ENCODE measurements around the gene SAMD5. TPM values are rescaled to one million over a fixed set of nuclear protein-coding genes. Genes with fewer than 3 reads are reported as not detected.
A peak's percentile ranks its signal among the peaks of the same experiment; 100 is the strongest.

SAMD5 gene
- total RNA-seq, 1 donor from 2014 or later: 18.6 TPM

DNA sequence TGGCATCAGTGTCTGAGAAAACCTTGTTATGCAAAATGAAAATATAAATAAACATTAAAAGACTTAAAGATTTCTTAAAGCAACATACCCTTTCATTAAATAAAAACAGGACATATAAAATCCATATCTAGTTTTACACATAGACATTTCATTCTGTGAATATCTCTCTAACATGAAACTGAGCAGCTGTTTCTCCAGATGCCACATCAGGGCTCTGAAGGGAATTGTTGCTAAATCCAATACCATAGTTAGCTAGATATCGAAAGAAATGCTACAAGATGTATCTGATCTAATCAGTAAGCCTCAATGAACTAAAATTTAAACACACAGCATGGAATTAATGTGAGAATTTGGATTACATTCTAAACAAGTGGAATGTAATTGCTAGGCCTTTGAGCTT is 74.5 kb downstream of the SAMD5 start:
- Mint-ChIP-seq H3K4me1 (ENCODE audit: unreplicated experiment) (peaks cover 58% of the 10 kb centered on the region), H3K4me3 (ENCODE audit: unreplicated experiment) (no peak overlapping the region), H3K9me3 (ENCODE audit: unreplicated experiment) (no peaks in the 10 kb centered on the region), H3K27ac (ENCODE audit: unreplicated experiment) (no peak overlapping the region), H3K27me3 (ENCODE audit: unreplicated experiment) (no peaks in the 10 kb centered on the region), H3K36me3 (ENCODE audit: unreplicated experiment) (no peaks in the 10 kb centered on the region)
- DNase-seq (ENCODE audit: extremely low spot score, unreplicated experiment): no peak
- TF ChIP-seq, protein P1, sequence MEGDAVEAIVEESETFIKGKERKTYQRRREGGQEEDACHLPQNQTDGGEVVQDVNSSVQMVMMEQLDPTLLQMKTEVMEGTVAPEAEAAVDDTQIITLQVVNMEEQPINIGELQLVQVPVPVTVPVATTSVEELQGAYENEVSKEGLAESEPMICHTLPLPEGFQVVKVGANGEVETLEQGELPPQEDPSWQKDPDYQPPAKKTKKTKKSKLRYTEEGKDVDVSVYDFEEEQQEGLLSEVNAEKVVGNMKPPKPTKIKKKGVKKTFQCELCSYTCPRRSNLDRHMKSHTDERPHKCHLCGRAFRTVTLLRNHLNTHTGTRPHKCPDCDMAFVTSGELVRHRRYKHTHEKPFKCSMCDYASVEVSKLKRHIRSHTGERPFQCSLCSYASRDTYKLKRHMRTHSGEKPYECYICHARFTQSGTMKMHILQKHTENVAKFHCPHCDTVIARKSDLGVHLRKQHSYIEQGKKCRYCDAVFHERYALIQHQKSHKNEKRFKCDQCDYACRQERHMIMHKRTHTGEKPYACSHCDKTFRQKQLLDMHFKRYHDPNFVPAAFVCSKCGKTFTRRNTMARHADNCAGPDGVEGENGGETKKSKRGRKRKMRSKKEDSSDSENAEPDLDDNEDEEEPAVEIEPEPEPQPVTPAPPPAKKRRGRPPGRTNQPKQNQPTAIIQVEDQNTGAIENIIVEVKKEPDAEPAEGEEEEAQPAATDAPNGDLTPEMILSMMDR (IDR thresholded peaks at IDR 0.05): no peak

DNA sequence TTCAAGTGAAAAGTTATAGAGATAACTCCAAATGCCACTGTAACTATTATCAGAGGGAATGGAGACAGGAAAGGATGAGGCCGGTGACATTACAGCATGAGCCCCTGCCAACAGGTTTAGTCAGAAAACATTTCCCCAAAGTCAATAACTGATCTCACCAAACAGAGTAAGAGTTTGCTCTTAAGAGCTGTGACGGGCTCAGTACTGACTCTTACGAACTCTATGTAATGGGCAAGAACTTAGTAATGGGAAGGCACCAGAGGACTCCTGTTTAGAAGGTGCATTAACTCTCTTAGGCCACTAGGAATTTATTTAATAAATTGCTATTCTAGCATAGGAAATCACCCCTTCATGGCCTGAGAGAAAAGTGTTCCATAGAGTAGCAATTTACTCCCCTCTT is 76.8 kb downstream of the SAMD5 start:
- Mint-ChIP-seq H3K27ac (ENCODE audit: unreplicated experiment) (peak overlapping the region; percentile 81), H3K9me3 (ENCODE audit: unreplicated experiment) (no peaks in the 10 kb centered on the region), H3K4me3 (ENCODE audit: unreplicated experiment) (no peak overlapping the region), H3K36me3 (ENCODE audit: unreplicated experiment) (no peaks in the 10 kb centered on the region), H3K4me1 (ENCODE audit: unreplicated experiment) (peaks cover 48% of the 10 kb centered on the region), H3K27me3 (ENCODE audit: unreplicated experiment) (no peaks in the 10 kb centered on the region)
- DNase-seq (ENCODE audit: extremely low spot score, unreplicated experiment): no peak
- TF ChIP-seq, protein P1 (IDR thresholded peaks at IDR 0.05): no peak

DNA sequence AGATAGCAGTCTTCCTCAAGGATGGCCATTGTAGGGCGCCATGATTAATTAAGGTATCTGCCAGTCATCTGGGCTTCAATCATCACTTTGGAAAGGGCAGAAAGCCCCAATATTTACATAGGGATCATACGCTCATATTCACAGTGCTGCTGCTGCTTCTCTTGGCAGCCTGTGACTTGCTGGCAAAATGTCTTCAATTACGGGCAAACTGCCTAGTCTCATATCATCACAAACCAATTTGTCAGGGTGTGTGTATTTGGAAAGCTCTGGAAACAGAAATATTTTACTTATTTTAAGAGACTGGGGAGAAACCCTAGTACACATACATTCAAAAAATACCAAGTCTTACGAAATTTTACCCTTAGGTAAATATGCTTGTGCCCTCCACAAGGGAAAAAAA is 77.6 kb downstream of the SAMD5 start:
- TF ChIP-seq, protein P1 (IDR thresholded peaks at IDR 0.05): no peak
- Mint-ChIP-seq H3K9me3 (ENCODE audit: unreplicated experiment) (no peaks in the 10 kb centered on the region), H3K4me1 (ENCODE audit: unreplicated experiment) (peaks cover 45% of the 10 kb centered on the region), H3K36me3 (ENCODE audit: unreplicated experiment) (no peaks in the 10 kb centered on the region), H3K27ac (ENCODE audit: unreplicated experiment) (peak overlapping the region; percentile 81), H3K4me3 (ENCODE audit: unreplicated experiment) (no peak overlapping the region), H3K27me3 (ENCODE audit: unreplicated experiment) (no peaks in the 10 kb centered on the region)
- DNase-seq (ENCODE audit: extremely low spot score, unreplicated experiment): no peak

DNA sequence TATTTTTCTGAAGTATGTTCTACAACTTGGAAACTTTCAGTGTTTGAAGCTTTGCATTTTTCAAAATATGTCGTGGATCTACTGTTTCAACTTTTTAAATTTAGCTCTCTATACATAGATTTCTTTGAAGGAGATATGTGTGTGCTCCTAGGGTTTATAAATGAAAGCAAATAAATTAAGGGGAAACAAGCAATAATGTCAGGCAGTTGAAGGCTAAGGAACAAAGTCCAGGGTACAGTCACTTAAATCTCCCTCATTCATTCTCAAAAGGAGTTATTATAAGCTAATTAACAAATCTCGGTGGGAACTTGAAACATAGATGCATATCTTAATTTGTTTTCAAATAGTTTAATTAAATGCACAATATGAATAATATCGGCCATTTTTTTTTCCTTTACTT is 79.4 kb downstream of the SAMD5 start:
- TF ChIP-seq, protein P1 (IDR thresholded peaks at IDR 0.05): no peak
- DNase-seq (ENCODE audit: extremely low spot score, unreplicated experiment): no peak
- H3K27ac Mint-ChIP-seq (ENCODE audit: unreplicated experiment): peak overlapping the region; percentile 51
- H3K9me3 Mint-ChIP-seq (ENCODE audit: unreplicated experiment): no peaks in the 10 kb centered on the region
- no peaks in the 10 kb centered on the region for H3K27me3 Mint-ChIP-seq (ENCODE audit: unreplicated experiment)
- peaks cover 38% of the 10 kb centered on the region for H3K4me1 Mint-ChIP-seq (ENCODE audit: unreplicated experiment)
- no peak overlapping the region for H3K4me3 Mint-ChIP-seq (ENCODE audit: unreplicated experiment)
- H3K36me3 Mint-ChIP-seq (ENCODE audit: unreplicated experiment): no peaks in the 10 kb centered on the region

DNA sequence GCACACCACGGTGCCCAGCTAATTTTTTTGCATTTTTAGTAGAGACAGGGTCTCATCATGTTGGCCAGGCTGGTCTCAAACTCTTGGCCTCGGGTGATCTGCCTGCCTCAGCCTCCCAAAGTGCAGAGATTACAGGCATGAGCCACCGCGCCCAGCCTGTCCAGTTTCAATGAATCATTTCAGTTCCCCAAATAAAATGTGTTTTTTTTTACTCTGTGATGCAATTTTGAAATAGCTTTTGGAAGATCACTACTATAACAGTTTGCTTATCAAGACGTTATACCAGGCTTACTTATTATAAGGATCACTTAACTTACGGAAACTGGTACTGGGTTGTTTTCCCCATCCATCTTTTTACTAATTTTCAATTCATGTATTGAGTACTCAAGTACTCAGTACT is 80.0 kb downstream of the SAMD5 start:
- TF ChIP-seq, protein P1 (IDR thresholded peaks at IDR 0.05): no peak
- DNase-seq (ENCODE audit: extremely low spot score, unreplicated experiment): no peak
- Mint-ChIP-seq H3K4me1 (ENCODE audit: unreplicated experiment) (peaks cover 36% of the 10 kb centered on the region), H3K27ac (ENCODE audit: unreplicated experiment) (no peak overlapping the region), H3K36me3 (ENCODE audit: unreplicated experiment) (no peaks in the 10 kb centered on the region), H3K4me3 (ENCODE audit: unreplicated experiment) (no peak overlapping the region), H3K9me3 (ENCODE audit: unreplicated experiment) (no peaks in the 10 kb centered on the region), H3K27me3 (ENCODE audit: unreplicated experiment) (no peaks in the 10 kb centered on the region)

Data from osteocyte (in vitro differentiated cells).